ENCODE data around the gene PELI2. TPM values are rescaled to one million over a fixed set of nuclear protein-coding genes. Genes with fewer than 3 reads are reported as not detected.

Gene PELI2
- total RNA-seq, 1 experiment from 2014 or later, result 10.0 TPM

- Histone ChIP-seq H3K27ac (no peak overlapping the region), H3K4me3 (no peak overlapping the region), H3F3A (ENCODE audit: insufficient read depth, low read depth) (no peaks in the 10 kb centered on the region), H3K27me3 (ENCODE audit: insufficient read depth, low read depth) (no peaks in the 10 kb centered on the region), H3K36me3 (ENCODE audit: low read depth) (no peaks in the 10 kb centered on the region), H3K9me2 (ENCODE audit: insufficient read depth) (no peaks in the 10 kb centered on the region), H2AFZ (no peak overlapping the region), H3K9me3 (ENCODE audit: insufficient read depth, low read depth) (no peaks in the 10 kb centered on the region), H3K79me2 (ENCODE audit: low read depth) (no peaks in the 10 kb centered on the region), H3K4me2 (no peak overlapping the region), H3K4me1 (replicated peaks; ENCODE audit: insufficient read depth) (no peaks in the 10 kb centered on the region), H4K20me1 (ENCODE audit: insufficient read depth) (no peaks in the 10 kb centered on the region)
- ChIA-PET CTCF (no interaction called here), POLR2A (ENCODE audit: unreplicated experiment) (no interaction called here)
- intact Hi-C loops (cut with micrococcal nuclease; ENCODE audit: unreplicated experiment), result no loop called here
- no peak for TF ChIP-seq EZH2 (IDR thresholded peaks at IDR 0.05; ENCODE audit: low read depth)
- no peak for TF ChIP-seq CTCF (conservative IDR thresholded peaks at IDR 0.05)
- no peak for DNase-seq
- BruUV-seq (replicated peaks), result no TSS peak
These were observed 98.6 kb downstream of the PELI2 start for GRCh38 chr14:56216626-56217379.

DNA sequence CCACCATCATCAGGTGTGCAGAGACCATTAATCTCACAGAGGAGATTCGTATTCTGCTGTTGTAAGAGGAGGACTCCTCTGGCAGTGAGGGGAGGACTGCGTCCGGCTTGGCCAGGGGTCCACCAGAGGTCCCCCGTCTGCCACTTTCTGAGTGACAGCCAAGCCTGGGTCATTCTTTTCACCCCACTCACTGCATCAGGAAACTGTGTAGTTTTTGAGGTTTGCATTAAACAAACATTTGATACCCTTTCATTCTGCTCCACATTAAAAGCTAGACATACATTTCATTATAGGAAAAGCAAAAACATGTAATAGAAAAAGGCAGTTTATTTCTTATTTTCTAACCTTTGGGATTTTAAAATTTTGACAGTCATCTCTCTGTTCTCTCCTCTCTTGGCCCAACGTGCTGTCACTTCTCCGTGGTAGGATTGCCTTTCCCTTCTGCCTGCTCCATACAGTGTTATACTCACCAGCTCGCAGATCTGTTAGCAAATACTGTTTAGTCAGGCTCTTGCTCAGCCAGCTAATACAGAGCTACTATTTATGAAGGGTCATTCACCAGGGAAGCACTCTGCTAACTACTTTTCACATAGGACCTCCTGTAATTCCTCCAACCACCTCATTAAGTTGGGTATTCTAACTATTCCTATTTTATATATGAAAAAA, 99.3 kb downstream of the PELI2 start:
- TF ChIP-seq CTCF (conservative IDR thresholded peaks at IDR 0.05), result no peak
- no peak for TF ChIP-seq EZH2 (IDR thresholded peaks at IDR 0.05; ENCODE audit: low read depth)
- Histone ChIP-seq H3K27ac (no peak overlapping the region), H3K9me2 (ENCODE audit: insufficient read depth) (no peaks in the 10 kb centered on the region), H3K4me3 (no peak overlapping the region), H3K4me1 (replicated peaks; ENCODE audit: insufficient read depth) (no peaks in the 10 kb centered on the region), H3F3A (ENCODE audit: insufficient read depth, low read depth) (no peaks in the 10 kb centered on the region), H3K36me3 (ENCODE audit: low read depth) (no peaks in the 10 kb centered on the region), H3K9me3 (ENCODE audit: insufficient read depth, low read depth) (no peaks in the 10 kb centered on the region), H4K20me1 (ENCODE audit: insufficient read depth) (no peaks in the 10 kb centered on the region), H3K79me2 (ENCODE audit: low read depth) (no peaks in the 10 kb centered on the region), H3K27me3 (ENCODE audit: insufficient read depth, low read depth) (no peaks in the 10 kb centered on the region), H3K4me2 (no peak overlapping the region), H2AFZ (no peak overlapping the region)
- ChIA-PET CTCF (no interaction called here), POLR2A (ENCODE audit: unreplicated experiment) (no interaction called here)
- BruUV-seq (replicated peaks), result no TSS peak
- intact Hi-C loops (cut with micrococcal nuclease; ENCODE audit: unreplicated experiment), result no loop called here
- no peak for DNase-seq

GRCh38 chr14:56219666-56220413, 101.6 kb downstream of the PELI2 start:
- intact Hi-C loops (cut with micrococcal nuclease; ENCODE audit: unreplicated experiment), result no loop called here

More at GRCh38 chr14:56219666-56220413, 101.6 kb downstream of the PELI2 start:
- Histone ChIP-seq H3K27ac (no peak overlapping the region), H3K27me3 (ENCODE audit: insufficient read depth, low read depth) (no peaks in the 10 kb centered on the region), H3K9me2 (ENCODE audit: insufficient read depth) (no peaks in the 10 kb centered on the region), H2AFZ (no peak overlapping the region), H3K36me3 (ENCODE audit: low read depth) (no peaks in the 10 kb centered on the region), H3F3A (ENCODE audit: insufficient read depth, low read depth) (no peaks in the 10 kb centered on the region), H3K79me2 (ENCODE audit: low read depth) (no peaks in the 10 kb centered on the region), H3K4me1 (replicated peaks; ENCODE audit: insufficient read depth) (no peaks in the 10 kb centered on the region), H3K4me2 (no peak overlapping the region), H3K4me3 (no peak overlapping the region), H3K9me3 (ENCODE audit: insufficient read depth, low read depth) (no peaks in the 10 kb centered on the region), H4K20me1 (ENCODE audit: insufficient read depth) (no peaks in the 10 kb centered on the region)
- BruUV-seq (replicated peaks), result no TSS peak
- DNase-seq, result no peak
- no peak for TF ChIP-seq CTCF (conservative IDR thresholded peaks at IDR 0.05)
- TF ChIP-seq EZH2 (IDR thresholded peaks at IDR 0.05; ENCODE audit: low read depth), result no peak
- ChIA-PET CTCF (no interaction called here), POLR2A (ENCODE audit: unreplicated experiment) (no interaction called here)

Data from PC-9 (cell line).